ENCODE measurements around the gene ROR1.
"Not testable (repeated sequence)": the region's sequence is repeated elsewhere in the genome, so short reads cannot be mapped to it uniquely, and the experiment has no call there.

ROR1 gene

GRCh38 chr1:63825111-63825510 is 51.3 kb downstream of the ROR1 start:
- Histone ChIP-seq H3K27me3 (peaks cover 14% of the 10 kb centered on the region), H3K4me1 (ENCODE audit: control insufficient read depth in 1 of 2, insufficient read depth in 1 of 2, low read depth in 1 of 2, low read length in 1 of 2) (peaks cover 13 to 21% of the 10 kb centered on the region in 2 experiments), H3K9me3 (no peaks in the 10 kb centered on the region), H3K27ac (no peak overlapping the region), H3K4me3 (ENCODE audit: low read depth in 1 of 2, low read length in 1 of 2) (no peak overlapping the region), H3K36me3 (no peaks in the 10 kb centered on the region)
- TF ChIP-seq CTCF (IDR thresholded peaks at IDR 0.05): no peak

GRCh38 chr1:63826246-63826861 is 52.5 kb downstream of the ROR1 start:
- H3K9me3 ChIP-seq; H3K4me3 ChIP-seq (ENCODE audit: low read depth in 1 of 2, low read length in 1 of 2); H3K4me1 ChIP-seq (ENCODE audit: control insufficient read depth in 1 of 2, insufficient read depth in 1 of 2, low read depth in 1 of 2, low read length in 1 of 2); H3K36me3 ChIP-seq; H3K27ac ChIP-seq: not testable (repeated sequence)
- peaks cover 14% of the 10 kb centered on the region for H3K27me3 ChIP-seq

GRCh38 chr1:63827411-63828321 is 53.8 kb downstream of the ROR1 start:
- no peaks in the 10 kb centered on the region for H3K9me3 ChIP-seq
- no peak for TF ChIP-seq CTCF (IDR thresholded peaks at IDR 0.05)
- no peak overlapping the region for H3K27ac ChIP-seq
- H3K4me3 ChIP-seq (ENCODE audit: low read depth in 1 of 2, low read length in 1 of 2): no peak overlapping the region
- H3K36me3 ChIP-seq: no peaks in the 10 kb centered on the region
- no peaks in the 10 kb centered on the region for H3K4me1 ChIP-seq (ENCODE audit: control insufficient read depth in 1 of 2, insufficient read depth in 1 of 2, low read depth in 1 of 2, low read length in 1 of 2)
- H3K27me3 ChIP-seq: peaks cover 14% of the 10 kb centered on the region

GRCh38 chr1:63828322-63829044 is 54.7 kb downstream of the ROR1 start:
- Histone ChIP-seq H3K27me3 (peaks cover 20% of the 10 kb centered on the region), H3K4me3 (ENCODE audit: low read depth in 1 of 2, low read length in 1 of 2) (no peak overlapping the region), H3K36me3 (no peaks in the 10 kb centered on the region), H3K27ac (no peak overlapping the region), H3K9me3 (no peaks in the 10 kb centered on the region), H3K4me1 (ENCODE audit: control insufficient read depth in 1 of 2, insufficient read depth in 1 of 2, low read depth in 1 of 2, low read length in 1 of 2) (no peaks in the 10 kb centered on the region)
- TF ChIP-seq CTCF (IDR thresholded peaks at IDR 0.05): no peak

GRCh38 chr1:63829349-63830327 is 55.8 kb downstream of the ROR1 start:
- no peak overlapping the region for H3K27ac ChIP-seq

More at GRCh38 chr1:63829349-63830327, 55.8 kb downstream of the ROR1 start:
- TF ChIP-seq CTCF (IDR thresholded peaks at IDR 0.05): no peak
- H3K9me3 ChIP-seq: no peaks in the 10 kb centered on the region
- no peaks in the 10 kb centered on the region for H3K36me3 ChIP-seq
- H3K4me3 ChIP-seq (ENCODE audit: low read depth in 1 of 2, low read length in 1 of 2): no peak overlapping the region
- peaks cover 20% of the 10 kb centered on the region for H3K27me3 ChIP-seq
- no peaks in the 10 kb centered on the region for H3K4me1 ChIP-seq (ENCODE audit: control insufficient read depth in 1 of 2, insufficient read depth in 1 of 2, low read depth in 1 of 2, low read length in 1 of 2)

All from neutrophil (primary cell).